Measurements from ENCODE around the gene GPR78. TPM values are rescaled to one million over a fixed set of nuclear protein-coding genes. Genes with fewer than 3 reads are reported as not detected.

GPR78 gene
- total and polyA plus RNA-seq, 2 of the 8 experiments (the other 6 are each of a cell fraction or from before 2014, with no cell fraction given) = 1.0 to 3.0 TPM

DNA sequence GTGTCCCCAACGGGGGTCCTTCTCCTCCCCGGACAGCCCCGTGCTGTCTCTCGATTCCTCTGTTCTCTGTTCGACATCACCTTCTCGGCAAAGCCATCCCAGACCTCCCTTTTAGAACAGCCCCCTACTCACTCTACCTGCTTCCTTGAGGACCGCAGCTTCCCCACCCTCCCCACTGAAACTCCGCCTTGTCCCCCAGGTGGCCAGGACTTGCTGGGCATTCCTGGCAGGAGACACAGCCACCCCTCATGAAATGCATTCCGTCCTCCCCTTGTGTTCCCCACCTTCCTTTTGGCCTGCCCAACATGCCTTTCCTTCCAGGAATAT is 34.8 kb upstream of the GPR78 start:
- H3K4ac ChIP-seq (replicated peaks; ENCODE audit: insufficient read length, low read depth, low read length) = no peak overlapping the region
- ChIA-PET POLR2A (ENCODE audit: partially characterized antibody) (interaction anchor here (1.2 to 1.4 kb wide), 2 partner anchors 11 to 80 kb away, joined by 4 read pairs; no protein-coding TSS in a partner anchor), CTCF (ENCODE audit: partially characterized antibody) (interaction anchor here (0.9 to 14.7 kb wide), 10 partner anchors 22 to 75 kb away, joined by 3 to 237 read pairs (median 8); partner anchors contain the start of genes CPZ and GPR78)
- no peaks in the 10 kb centered on the region for H3K36me3 ChIP-seq (ENCODE audit: control insufficient read depth in 2 of 4, insufficient read depth in 4 of 4, low read length in 3 of 4)
- H4K8ac ChIP-seq (ENCODE audit: extremely low read depth, insufficient read depth, low read length) = no peak overlapping the region
- DNase-seq (ENCODE audit: low read depth in 1 of 2, low spot score in 2 of 2) (no peak), FAIRE-seq (no peak)
- H2AK5ac ChIP-seq (ENCODE audit: low read depth, low read length) = no peak overlapping the region
- H3K9ac ChIP-seq (replicated peaks in 1 of 4; ENCODE audit: extremely low read depth in 1 of 4, low read depth in 3 of 4, low read length in 3 of 4) = no peak overlapping the region
- peak overlapping the region; percentile 60; the same call in 1 of the 2 replicates for H2BK12ac ChIP-seq (ENCODE audit: low read depth, low read length)
- H3K9me3 ChIP-seq (ENCODE audit: insufficient read depth in 2 of 2, low read depth in 1 of 2, low read length in 1 of 2) = no peaks in the 10 kb centered on the region
- no peaks in the 10 kb centered on the region for H3K79me2 ChIP-seq (ENCODE audit: control insufficient read depth in 1 of 2, insufficient read depth in 2 of 2, low read length in 2 of 2)
- H3K56ac ChIP-seq (replicated peaks; ENCODE audit: insufficient read length, low read depth, low read length) = no peak overlapping the region
- no peak overlapping the region for H3K14ac ChIP-seq (ENCODE audit: insufficient read length)
- no peak overlapping the region for H4K5ac ChIP-seq (ENCODE audit: insufficient read length, low read depth, low read length)
- H2AFZ ChIP-seq (ENCODE audit: low read length) = 0 out of 2 replicates have a peak overlapping the region, but pooled peaks have one; percentile 37
- no peaks in the 10 kb centered on the region for H4K20me1 ChIP-seq (replicated peaks in 1 of 2; ENCODE audit: control insufficient read depth in 1 of 2, insufficient read depth in 2 of 2, low read length in 2 of 2)
- no peak overlapping the region for H3K4me2 ChIP-seq (ENCODE audit: insufficient read depth in 1 of 2, low read depth in 2 of 2, low read length in 2 of 2)
- H3K27ac ChIP-seq (ENCODE audit: low read depth, low read length) = no peak overlapping the region
- peak overlapping the region; percentile 81; the same call in 1 of the 2 replicates for H2BK15ac ChIP-seq (ENCODE audit: low read length)
- no peak overlapping the region for H2BK20ac ChIP-seq (ENCODE audit: low read length)
- no peak overlapping the region for H2BK5ac ChIP-seq (ENCODE audit: low read depth, low read length)
- H3K4me3 ChIP-seq (ENCODE audit: extremely low read depth in 1 of 4, insufficient read depth in 2 of 4, low read depth in 3 of 4, low read length in 4 of 4) = no peak overlapping the region
- no peak overlapping the region for H3K23ac ChIP-seq (ENCODE audit: insufficient read length)
- no peaks in the 10 kb centered on the region for H3K23me2 ChIP-seq (ENCODE audit: low read depth, low read length)
- H4K91ac ChIP-seq (replicated peaks; ENCODE audit: insufficient read length, low read length) = no peak overlapping the region
- H3K27me3 ChIP-seq (replicated peaks in 1 of 4; ENCODE audit: control insufficient read depth in 3 of 4, extremely low read depth in 1 of 4, insufficient read depth in 3 of 4, low read length in 3 of 4) = no peaks in the 10 kb centered on the region; a peak in 1 of 7 replicates
- H3K4me1 ChIP-seq (replicated peaks in 1 of 4; ENCODE audit: control insufficient read depth in 3 of 4, insufficient read depth in 4 of 4, low read length in 3 of 4) = peaks cover 0 to 15% (median 3%) of the 10 kb centered on the region in 4 experiments; a peak in 4 of 7 replicates
- 82% methylated on average over 9 of the region's 9 CpGs; no CpG with 5 or more reads in 1 of the 2 experiments for WGBS, 2 experiments (ENCODE audit: extremely low coverage in 1 of 2, insufficient coverage in 1 of 2, insufficient read length in 1 of 2, insufficient replicate concordance in 2 of 2, low coverage in 1 of 2, low lambda C conversion rate in 2 of 2, missing lambda C conversion rate in 1 of 2)
- H3K18ac ChIP-seq (ENCODE audit: extremely low read depth, low read length) = no peak overlapping the region; the same call in 1 of the 2 replicates
- no peak for TF ChIP-seq RFX5 (IDR thresholded peaks at IDR 0.05; ENCODE audit: borderline replicate concordance, low read depth, low read length)
- no peak for TF ChIP-seq CBX5 (IDR thresholded peaks at IDR 0.05; ENCODE audit: low read depth, low read length)
- TF ChIP-seq, protein P1, sequence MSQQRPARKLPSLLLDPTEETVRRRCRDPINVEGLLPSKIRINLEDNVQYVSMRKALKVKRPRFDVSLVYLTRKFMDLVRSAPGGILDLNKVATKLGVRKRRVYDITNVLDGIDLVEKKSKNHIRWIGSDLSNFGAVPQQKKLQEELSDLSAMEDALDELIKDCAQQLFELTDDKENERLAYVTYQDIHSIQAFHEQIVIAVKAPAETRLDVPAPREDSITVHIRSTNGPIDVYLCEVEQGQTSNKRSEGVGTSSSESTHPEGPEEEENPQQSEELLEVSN (IDR thresholded peaks at IDR 0.05) = no peak
- TF ChIP-seq KDM4A (IDR thresholded peaks at IDR 0.05; ENCODE audit: low read depth, low read length, severe bottlenecking) = no peak
- no peak for TF ChIP-seq SIX5 (IDR thresholded peaks at IDR 0.05; ENCODE audit: low read depth, low read length)
- no peak for TF ChIP-seq FOSL1 (IDR thresholded peaks at IDR 0.05; ENCODE audit: insufficient read depth, low read depth, low read length)
- no peak for TF ChIP-seq BRCA1 (IDR thresholded peaks at IDR 0.05; ENCODE audit: low read depth, low read length)
- no peak for TF ChIP-seq RNF2 (IDR thresholded peaks at IDR 0.05; ENCODE audit: borderline replicate concordance, low read depth, low read length, missing control alignments, poor library complexity, severe bottlenecking)
- no peak for TF ChIP-seq NRF1 (IDR thresholded peaks at IDR 0.05; ENCODE audit: low read depth, low read length)
- no peaks in the 10 kb centered on the region for H3K79me1 ChIP-seq (ENCODE audit: low read depth, low read length)
- H2BK120ac ChIP-seq (replicated peaks; ENCODE audit: low read depth, low read length) = no peak overlapping the region

Measured in H1 (cell line).